Adrenal gland (tissue), 5 donors: ENCODE measurements around the gene ALG14.

ENCODE experiments used
- CTCF ChIP-seq, 6 experiments: fragments of 450-650 bp in 4 of 6; fragments of 200-600 bp in 2 of 6; sonication (generic) in 1 of 6; IDR thresholded peaks; 1 replicate in 5 of 6; 2 replicates in 1 of 6; pipeline versions ENCODE4 v1.5.1 to v1.8.0; 2016 to 2021; ENCODE audit warnings: antibody characterized with exemption in 6 of 6, mild to moderate bottlenecking in 2 of 6, moderate library complexity in 1 of 6
- POLR2A ChIP-seq, 2 donors: fragments of 450-650 bp; IDR thresholded peaks; one replicate each; pipeline ENCODE4 v1.6.1; 2017; ENCODE audit warnings: antibody characterized with exemption in 2 of 2, mild to moderate bottlenecking in 2 of 2, moderate library complexity in 1 of 2
- donor health status: DM: no; HTN: no; CAD: no.

- TF ChIP-seq CTCF (IDR thresholded peaks at IDR 0.05) (peak in 3 of 6 experiments; percentile 6 to 47 (median 34)), POLR2A (IDR thresholded peaks at IDR 0.05) (no peak)
Measured at GRCh38 chr1:94926126-94926914, 146.4 kb downstream of the ALG14 start.
